HG03342 (cell line): ENCODE measurements around the gene STAB1.

Source experiments
- ATAC-seq: cut with Tn5 transposase; IDR thresholded peaks from one replicate; pipeline ENCODE4 v1.9.1; 2021; ENCODE audit warnings: mild to moderate bottlenecking, moderate library complexity; ENCODE audit not compliant: unreplicated experiment

Gene STAB1

GRCh38 chr3:52458031-52458760 lies 36.9 kb upstream of the STAB1 start:
- no peak for ATAC-seq

- ATAC-seq: no peak
Observed at GRCh38 chr3:52458770-52459545, 36.2 kb upstream of the STAB1 start.

- no peak for ATAC-seq
Observed at GRCh38 chr3:52461874-52462273, 33.3 kb upstream of the STAB1 start.

- no peak for ATAC-seq
Observed at GRCh38 chr3:52463416-52463815, 31.7 kb upstream of the STAB1 start.

GRCh38 chr3:52468336-52468735 lies 26.8 kb upstream of the STAB1 start:
- ATAC-seq: no peak

- no peak for ATAC-seq
Observed at GRCh38 chr3:52469001-52469400, 26.1 kb upstream of the STAB1 start.

- no peak for ATAC-seq
Observed at GRCh38 chr3:52470920-52471319, 24.2 kb upstream of the STAB1 start.

- no peak for ATAC-seq
Observed at GRCh38 chr3:52471371-52472238, 23.5 kb upstream of the STAB1 start.

- ATAC-seq: no peak
Observed at GRCh38 chr3:52472239-52473000, 22.7 kb upstream of the STAB1 start.

GRCh38 chr3:52473026-52473425 lies 22.1 kb upstream of the STAB1 start:
- no peak for ATAC-seq

GRCh38 chr3:52477076-52477795 lies 17.9 kb upstream of the STAB1 start:
- no peak for ATAC-seq

- no peak for ATAC-seq
Observed at GRCh38 chr3:52477796-52478095, 17.4 kb upstream of the STAB1 start.

GRCh38 chr3:52479037-52479876 lies 15.9 kb upstream of the STAB1 start:
- no peak for ATAC-seq

GRCh38 chr3:52479877-52480575 lies 15.1 kb upstream of the STAB1 start:
- ATAC-seq: no peak

GRCh38 chr3:52480768-52481715 lies 14.1 kb upstream of the STAB1 start:
- ATAC-seq: no peak

- no peak for ATAC-seq
Observed at GRCh38 chr3:52481819-52482521, 13.2 kb upstream of the STAB1 start.

GRCh38 chr3:52483081-52483480 lies 12.1 kb upstream of the STAB1 start:
- ATAC-seq: no peak
